Breast epithelium (tissue), 4 donors: ENCODE data around the gene CCL26. TPM values are rescaled to one million over a fixed set of nuclear protein-coding genes. Genes with fewer than 3 reads are reported as not detected.

Experiments used
- DNase-seq, 2 donors: peaks; one replicate each; pipeline ENCODE4 v3.0.0-alpha.2; 2019; ENCODE audit warnings: low spot score in 2 of 2
- H3K27ac ChIP-seq, 2 donors: fragments of 200-600 bp; sonication (generic) in 1 of 2; one replicate each; pipeline ENCODE4 v1.5.1; 2016 to 2019; ENCODE audit warnings: mild to moderate bottlenecking in 1 of 2
- H3K27me3 ChIP-seq, 2 donors: fragments of 200-600 bp; sonication (generic) in 1 of 2; one replicate each; pipeline versions ENCODE4 v1.5.1 to v1.6.0; 2017 to 2019; ENCODE audit warnings: control low read depth in 1 of 2, mild to moderate bottlenecking in 1 of 2
- H3K36me3 ChIP-seq: fragments of 200-600 bp; one replicate; pipeline ENCODE4 v1.5.1; 2019
- H3K4me1 ChIP-seq, 2 donors: fragments of 200-600 bp; sonication (generic); one replicate each; pipeline ENCODE4 v1.5.1; 2016 to 2019; ENCODE audit warnings: control low read depth in 1 of 2
- H3K4me3 ChIP-seq, 3 donors: fragments of 200-600 bp; sonication (generic); 1 replicate in 2 of 3; 2 replicates in 1 of 3; pipeline ENCODE4 v1.5.1; 2016 to 2019; ENCODE audit warnings: mild to moderate bottlenecking in 3 of 3, moderate library complexity in 2 of 3
- H3K9me3 ChIP-seq, 2 donors: fragments of 200-600 bp; sonication (generic) in 1 of 2; one replicate each; pipeline ENCODE4 v1.5.1; 2016 to 2019; ENCODE audit warnings: control low read depth in 1 of 2
- CTCF ChIP-seq, 3 donors: fragments of 450-650 bp; IDR thresholded peaks; one replicate each; pipeline ENCODE4 v1.5.1; 2016 to 2017; ENCODE audit warnings: antibody characterized with exemption in 3 of 3, mild to moderate bottlenecking in 3 of 3, moderate library complexity in 3 of 3
- POLR2A ChIP-seq: fragments of 450-650 bp; IDR thresholded peaks from one replicate; pipeline ENCODE4 v1.6.1; 2016; ENCODE audit warnings: antibody characterized with exemption, mild to moderate bottlenecking, moderate library complexity
- POLR2AphosphoS5 ChIP-seq, 3 donors: sonication (generic); formaldehyde crosslinking; IDR thresholded peaks; one replicate each; pipeline ENCODE4 v1.6.1; 2017; ENCODE audit warnings: antibody characterized with exemption in 3 of 3
- intact Hi-C: fragments of 100-400 bp; cut with DNase I; formaldehyde crosslinking; loops from one replicate; pipeline ENCODE4 v1.15.1; 2023; ENCODE audit warnings: low total_unique reads
- total RNA-seq, 3 donors: library from RNA; depleted of rRNA; stranded (reverse); fragments of >200 nt; gene quantifications; one replicate each; pipeline ENCODE4 v1.1.0, GENCODE V29; 2016

Gene CCL26
- total RNA-seq, 3 donors from 2014 or later = 0.59 to 1.3 TPM; not detected in 1

GRCh38 chr7:75756206-75756990 lies 15.6 kb downstream of the CCL26 start:
- TF ChIP-seq CTCF (IDR thresholded peaks at IDR 0.05) = no peak
- no peak for TF ChIP-seq POLR2A
- no peak for TF ChIP-seq POLR2AphosphoS5 (IDR thresholded peaks at IDR 0.05)
- H3K4me1 ChIP-seq = no peaks in the 10 kb centered on the region
- intact Hi-C loops = no loop called here
- H3K9me3 ChIP-seq = no peaks in the 10 kb centered on the region
- no peaks in the 10 kb centered on the region for H3K27me3 ChIP-seq
- H3K36me3 ChIP-seq = no peaks in the 10 kb centered on the region
- no peak overlapping the region for H3K27ac ChIP-seq
- H3K4me3 ChIP-seq = no peak overlapping the region
- no peak for DNase-seq

- Histone ChIP-seq H3K9me3 (no peaks in the 10 kb centered on the region), H3K36me3 (no peaks in the 10 kb centered on the region), H3K4me3 (no peak overlapping the region), H3K27ac (no peak overlapping the region), H3K27me3 (no peaks in the 10 kb centered on the region), H3K4me1 (no peaks in the 10 kb centered on the region)
- intact Hi-C loops = no loop called here
- TF ChIP-seq POLR2AphosphoS5 (IDR thresholded peaks at IDR 0.05) = no peak
- TF ChIP-seq CTCF (IDR thresholded peaks at IDR 0.05) = no peak
- no peak for TF ChIP-seq POLR2A
- DNase-seq = no peak
Observed at GRCh38 chr7:75743455-75743859, 28.6 kb downstream of the CCL26 start.

DNA sequence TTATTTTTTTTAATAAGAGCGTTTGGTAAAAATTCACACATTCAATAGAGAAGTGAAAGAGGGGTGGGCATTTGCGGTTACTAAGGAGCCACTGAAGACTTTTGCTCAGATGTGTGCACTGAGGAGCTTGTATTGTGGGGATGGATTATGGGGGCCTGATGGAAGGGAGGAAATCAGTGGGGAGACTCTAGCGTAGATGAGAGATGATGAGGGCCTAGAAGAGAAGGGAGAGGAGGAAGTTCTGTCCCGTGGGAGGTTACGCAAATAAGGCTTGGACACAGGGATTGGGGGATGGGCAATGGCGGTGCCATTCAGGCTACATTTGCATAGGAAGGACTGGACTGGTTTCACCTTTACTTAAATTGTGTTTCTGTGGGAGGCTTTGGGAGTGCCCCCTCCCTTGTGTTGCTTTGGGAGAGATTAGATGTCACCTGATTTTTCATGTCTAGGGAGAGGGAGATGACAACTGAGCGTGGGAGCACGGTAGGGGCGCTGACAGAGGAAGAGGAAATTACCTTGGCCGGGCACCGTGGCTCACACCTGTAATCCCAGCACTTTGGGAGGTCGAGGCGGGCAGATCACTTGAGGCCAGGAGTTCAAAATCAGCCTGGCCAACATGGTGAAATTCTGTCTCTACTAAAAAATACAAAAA lies 31.0 kb downstream of the CCL26 start:
- no peak overlapping the region for H3K4me3 ChIP-seq
- no peaks in the 10 kb centered on the region for H3K9me3 ChIP-seq
- DNase-seq = no peak
- H3K36me3 ChIP-seq = no peaks in the 10 kb centered on the region
- TF ChIP-seq CTCF (IDR thresholded peaks at IDR 0.05) (no peak), POLR2A (no peak), POLR2AphosphoS5 (IDR thresholded peaks at IDR 0.05) (no peak)
- H3K27me3 ChIP-seq = no peaks in the 10 kb centered on the region
- no peaks in the 10 kb centered on the region for H3K4me1 ChIP-seq
- no peak overlapping the region for H3K27ac ChIP-seq
- intact Hi-C loops = no loop called here

DNA sequence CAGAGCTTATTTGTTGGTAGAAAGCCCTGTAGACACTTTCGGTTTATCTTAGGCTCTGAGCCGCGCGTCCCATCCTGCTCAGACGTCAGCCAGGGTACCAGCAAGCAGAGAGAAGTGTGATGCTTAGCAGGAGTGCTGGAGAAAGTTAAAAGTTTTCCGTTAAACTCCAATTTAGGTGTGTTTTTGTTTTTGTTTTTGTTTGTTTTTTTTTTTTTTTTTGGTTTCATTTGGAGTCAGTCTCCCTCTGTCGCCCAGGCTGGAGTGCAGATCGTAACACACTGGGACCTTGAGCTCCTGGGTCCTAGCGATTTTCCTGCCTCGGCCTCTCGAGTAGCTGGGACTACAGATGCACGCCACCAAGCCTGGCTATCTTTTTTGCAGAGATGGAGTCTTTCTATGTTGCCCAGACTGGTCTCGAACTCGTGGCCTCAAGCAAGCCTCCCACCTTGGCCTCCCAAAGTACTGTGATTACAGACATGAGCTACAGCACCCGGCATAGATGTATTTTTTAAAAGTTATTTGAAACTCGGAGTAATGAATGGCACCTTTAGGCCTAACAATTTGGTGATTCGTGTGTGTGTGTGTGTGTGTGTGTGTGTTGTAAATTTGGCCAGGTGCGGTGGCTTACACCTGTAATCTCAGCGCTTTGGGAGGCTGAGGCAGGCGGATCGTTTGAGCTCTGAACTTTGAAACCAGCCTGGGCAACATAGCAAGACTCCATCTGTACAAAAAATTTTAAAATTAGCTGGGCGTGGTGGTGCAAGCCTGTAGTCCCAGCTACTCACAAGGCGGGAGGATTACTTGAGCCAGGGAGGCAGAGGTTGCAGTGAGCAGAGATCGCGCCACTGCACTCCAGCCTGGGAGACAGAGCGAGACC lies 32.0 kb downstream of the CCL26 start:
- Histone ChIP-seq H3K9me3 (no peaks in the 10 kb centered on the region), H3K36me3 (no peaks in the 10 kb centered on the region), H3K4me3 (peak overlapping the region; percentile 85 to 97 (median 94)), H3K27me3 (no peaks in the 10 kb centered on the region), H3K4me1 (no peaks in the 10 kb centered on the region), H3K27ac (peak overlapping the region; percentile 73 to 75)
- no peak for TF ChIP-seq POLR2A
- no peak for TF ChIP-seq POLR2AphosphoS5 (IDR thresholded peaks at IDR 0.05)
- TF ChIP-seq CTCF (IDR thresholded peaks at IDR 0.05) = no peak
- DNase-seq = no peak
- intact Hi-C loops = no loop called here
